Activated CD8-positive, alpha-beta memory T cell treated with anti-CD3 and anti-CD28 coated beads, Interleukin-2, amount 10 ng/mL, durations not matched to agents 7 days and 5 days (primary cell): Measurements from ENCODE around the gene LRBA. TPM values are rescaled to one million over a fixed set of nuclear protein-coding genes. Genes with fewer than 3 reads are reported as not detected.

ENCODE experiments used
- ATAC-seq: fragments of 150-1000 bp; cut with Tn5 transposase; one replicate; pipeline ENCODE4 v1.10.0; 2021; ENCODE audit warnings: moderate library complexity
- CTCF ChIA-PET: fragments of 350-600 bp; sonication (Branson Sonifier 250); formaldehyde crosslinking; loops from one replicate; lab custom pipeline; 2021; ENCODE audit warnings: antibody characterized with exemption; lab: Charles Lee
- DNase-seq: peaks from one replicate; pipeline ENCODE4 v3.0.0-alpha.2; 2020
- H3K27ac Mint-ChIP-seq: one replicate; pipeline ENCODE4 v1.8.0; 2021; ENCODE audit warnings: mild to moderate bottlenecking, mixed read lengths
- H3K27me3 Mint-ChIP-seq: one replicate; pipeline ENCODE4 v1.8.0; 2021; ENCODE audit warnings: mixed read lengths
- H3K36me3 Mint-ChIP-seq: one replicate; pipeline ENCODE4 v1.8.0; 2021; ENCODE audit warnings: mild to moderate bottlenecking, mixed read lengths
- H3K4me1 Mint-ChIP-seq: one replicate; pipeline ENCODE4 v1.8.0; 2021; ENCODE audit warnings: mixed read lengths
- H3K4me3 Mint-ChIP-seq: one replicate; pipeline ENCODE4 v1.8.0; 2021; ENCODE audit warnings: mild to moderate bottlenecking, moderate library complexity, mixed read lengths
- H3K9me3 Mint-ChIP-seq: one replicate; pipeline ENCODE4 v1.8.0; 2022; ENCODE audit warnings: low read depth, mixed read lengths
- total RNA-seq, 2 experiments: library from RNA; stranded (reverse); gene quantifications; one replicate each; pipeline ENCODE4 v1.2.3, GENCODE V29; 2021

The LRBA gene
- total RNA-seq, 2 experiments from 2014 or later = 59.2 to 60.2 TPM

DNA sequence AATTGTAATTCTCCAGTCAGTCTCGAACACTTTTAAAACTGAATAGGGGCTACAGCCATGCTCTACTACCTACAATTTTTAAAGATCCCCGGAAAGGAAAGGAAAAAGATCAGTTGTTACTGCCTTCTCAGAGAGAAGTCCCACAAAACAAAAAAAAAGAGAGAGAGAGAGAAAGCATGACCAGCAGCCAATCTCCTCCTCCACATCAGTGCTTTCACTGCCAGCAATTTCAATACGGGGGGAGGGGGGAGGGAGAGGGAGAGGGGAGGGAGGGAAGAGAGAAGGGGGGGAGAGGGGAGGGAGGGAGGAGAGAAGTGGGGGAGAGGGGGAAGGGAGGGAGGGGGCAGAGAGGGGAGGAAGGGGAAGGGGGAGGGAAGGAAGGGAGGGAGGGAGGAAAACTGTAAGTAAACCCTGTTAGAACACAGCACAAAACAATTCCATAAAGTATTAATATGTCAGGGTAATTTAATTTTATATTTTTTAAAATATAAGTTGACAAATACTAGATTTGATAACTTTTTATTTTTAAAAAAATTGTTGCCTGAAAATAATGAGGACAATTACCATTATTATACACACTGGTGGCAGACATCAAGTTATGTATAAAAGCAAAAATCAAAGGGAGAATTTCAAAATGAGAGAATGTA, 108.0 kb downstream of the LRBA start:
- no peak overlapping the region for H3K4me3 Mint-ChIP-seq
- H3K4me1 Mint-ChIP-seq = peaks cover 21% of the 10 kb centered on the region
- H3K27me3 Mint-ChIP-seq = no peaks in the 10 kb centered on the region
- DNase-seq (no peak), ATAC-seq (no peak)
- CTCF ChIA-PET = no interaction called here
- H3K36me3 Mint-ChIP-seq = peaks cover 75% of the 10 kb centered on the region
- H3K27ac Mint-ChIP-seq = no peak overlapping the region
- H3K9me3 Mint-ChIP-seq = peaks cover 11% of the 10 kb centered on the region

DNA sequence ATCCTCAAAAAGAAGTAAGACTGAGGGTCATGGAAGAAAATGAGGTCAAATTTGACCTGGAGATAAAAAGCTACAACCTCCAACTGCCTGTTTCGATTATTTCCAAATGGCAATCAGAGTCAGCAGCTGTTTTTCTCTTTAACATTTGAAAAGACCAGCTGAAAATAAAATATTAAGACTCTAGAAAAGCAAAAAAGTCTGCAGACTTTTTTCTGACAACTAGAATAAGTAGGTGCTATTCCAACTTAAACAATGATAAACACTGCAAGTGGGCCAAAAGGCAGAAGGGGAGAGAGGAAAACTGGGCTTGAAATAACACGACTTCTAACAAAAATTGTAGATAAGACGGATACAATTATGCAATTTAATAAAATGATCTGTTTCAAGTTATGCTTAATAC, 110.4 kb downstream of the LRBA start:
- H3K9me3 Mint-ChIP-seq = no peaks in the 10 kb centered on the region
- H3K27ac Mint-ChIP-seq = no peak overlapping the region
- CTCF ChIA-PET = no interaction called here
- no peak for DNase-seq
- ATAC-seq = no peak
- H3K27me3 Mint-ChIP-seq = no peaks in the 10 kb centered on the region
- peaks cover 17% of the 10 kb centered on the region for H3K4me1 Mint-ChIP-seq
- H3K4me3 Mint-ChIP-seq = no peak overlapping the region
- H3K36me3 Mint-ChIP-seq = peaks cover 61% of the 10 kb centered on the region

DNA sequence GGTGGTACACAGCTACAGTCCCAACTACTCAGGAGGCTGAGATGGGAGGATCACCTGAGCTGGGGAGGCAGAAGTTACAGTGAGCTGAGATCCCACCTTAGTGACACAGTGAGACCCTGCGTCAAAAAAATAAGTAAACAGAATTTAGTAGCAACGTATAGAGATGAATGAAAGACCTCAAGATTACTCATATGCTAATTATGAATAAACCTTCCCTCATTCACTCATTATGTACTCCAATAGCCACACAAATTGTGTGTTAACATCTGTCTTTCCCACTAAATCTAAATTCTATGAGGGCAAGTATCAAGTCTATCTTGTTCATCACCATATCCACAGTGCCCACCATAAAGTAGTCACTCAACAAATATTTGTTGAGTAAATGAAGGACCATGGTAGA, 111.5 kb downstream of the LRBA start:
- no peak for DNase-seq
- CTCF ChIA-PET = interaction anchor here (1.8 kb wide), 1 partner anchor 37 kb away, joined by 4 read pairs; no protein-coding TSS in a partner anchor
- Mint-ChIP-seq H3K4me1 (peaks cover 8% of the 10 kb centered on the region), H3K36me3 (peaks cover 58% of the 10 kb centered on the region), H3K4me3 (no peak overlapping the region), H3K27me3 (no peaks in the 10 kb centered on the region), H3K27ac (no peak overlapping the region), H3K9me3 (no peaks in the 10 kb centered on the region)
- ATAC-seq = no peak

GRCh38 chr4:150896497-150896896, 118.6 kb downstream of the LRBA start:
- Mint-ChIP-seq H3K4me3 (no peak overlapping the region), H3K27ac (no peak overlapping the region), H3K4me1 (no peaks in the 10 kb centered on the region), H3K36me3 (peaks cover 45% of the 10 kb centered on the region), H3K27me3 (no peaks in the 10 kb centered on the region), H3K9me3 (no peaks in the 10 kb centered on the region)
- ATAC-seq (no peak), DNase-seq (no peak)
- CTCF ChIA-PET = interaction anchor here (0.7 to 1.2 kb wide), 2 partner anchors 8 to 599 kb away, joined by 3 read pairs; no protein-coding TSS in a partner anchor

- ATAC-seq = no peak
Measured at GRCh38 chr4:150890246-150890645, 124.8 kb downstream of the LRBA start.

DNA sequence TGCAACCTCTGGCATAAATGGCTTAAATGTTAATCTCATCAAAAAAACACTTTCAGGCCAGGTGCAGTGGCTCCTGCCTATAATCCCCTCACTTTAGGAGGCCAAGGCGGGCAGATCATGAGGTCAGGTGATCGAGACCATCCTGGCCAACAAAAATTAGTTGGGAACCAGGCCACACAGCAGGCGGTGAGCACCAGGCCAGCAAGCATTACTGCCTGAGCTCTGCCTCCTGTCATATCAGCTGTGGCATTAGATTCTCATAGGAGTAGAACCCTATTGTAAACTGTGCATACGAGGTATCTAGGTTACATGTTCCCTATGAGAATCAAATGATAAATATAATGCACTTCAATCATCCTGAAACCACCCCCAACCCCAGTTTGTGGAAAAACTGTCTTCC, 125.8 kb downstream of the LRBA start:
- H3K9me3 Mint-ChIP-seq = no peaks in the 10 kb centered on the region
- CTCF ChIA-PET = interaction anchor here (1.5 kb wide), 1 partner anchor 26 kb away, joined by 4 read pairs; no protein-coding TSS in a partner anchor
- no peaks in the 10 kb centered on the region for H3K27me3 Mint-ChIP-seq
- no peak overlapping the region for H3K4me3 Mint-ChIP-seq
- no peak overlapping the region for H3K27ac Mint-ChIP-seq
- DNase-seq (no peak), ATAC-seq (no peak)
- H3K36me3 Mint-ChIP-seq = peaks cover 33% of the 10 kb centered on the region
- peaks cover 25% of the 10 kb centered on the region for H3K4me1 Mint-ChIP-seq

More at GRCh38 chr4:150890246-150890645, 124.8 kb downstream of the LRBA start:
- peaks cover 36% of the 10 kb centered on the region for H3K36me3 Mint-ChIP-seq
- H3K27me3 Mint-ChIP-seq = no peaks in the 10 kb centered on the region
- no peak overlapping the region for H3K4me3 Mint-ChIP-seq
- CTCF ChIA-PET = no interaction called here
- no peaks in the 10 kb centered on the region for H3K9me3 Mint-ChIP-seq
- no peak overlapping the region for H3K27ac Mint-ChIP-seq
- H3K4me1 Mint-ChIP-seq = peaks cover 19% of the 10 kb centered on the region
- no peak for DNase-seq

DNA sequence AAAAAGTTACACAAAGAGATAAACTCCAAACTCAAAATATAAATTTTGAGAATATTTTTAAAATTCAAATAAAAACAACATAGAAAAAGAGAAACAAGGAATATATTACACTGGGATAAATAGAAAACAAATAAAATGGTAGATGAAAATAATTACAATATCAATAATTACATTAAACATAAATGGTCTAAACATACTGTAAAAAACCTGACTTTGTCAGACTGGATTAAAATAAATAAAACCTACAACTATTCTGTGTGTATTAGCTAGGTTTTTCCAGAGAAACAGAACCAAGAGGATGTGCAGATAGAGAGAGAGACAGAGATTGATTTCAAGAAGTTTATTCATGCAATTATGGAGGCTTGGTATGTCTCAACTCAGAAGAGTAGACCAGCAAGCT, 126.5 kb downstream of the LRBA start:
- Mint-ChIP-seq H3K9me3 (no peaks in the 10 kb centered on the region), H3K36me3 (peaks cover 29% of the 10 kb centered on the region), H3K4me1 (peaks cover 29% of the 10 kb centered on the region), H3K27ac (no peak overlapping the region), H3K27me3 (no peaks in the 10 kb centered on the region), H3K4me3 (no peak overlapping the region)
- ATAC-seq (no peak), DNase-seq (no peak)
- CTCF ChIA-PET = interaction anchor here (0.8 to 1.5 kb wide), 2 partner anchors 8 to 26 kb away, joined by 3 to 4 read pairs; no protein-coding TSS in a partner anchor

DNA sequence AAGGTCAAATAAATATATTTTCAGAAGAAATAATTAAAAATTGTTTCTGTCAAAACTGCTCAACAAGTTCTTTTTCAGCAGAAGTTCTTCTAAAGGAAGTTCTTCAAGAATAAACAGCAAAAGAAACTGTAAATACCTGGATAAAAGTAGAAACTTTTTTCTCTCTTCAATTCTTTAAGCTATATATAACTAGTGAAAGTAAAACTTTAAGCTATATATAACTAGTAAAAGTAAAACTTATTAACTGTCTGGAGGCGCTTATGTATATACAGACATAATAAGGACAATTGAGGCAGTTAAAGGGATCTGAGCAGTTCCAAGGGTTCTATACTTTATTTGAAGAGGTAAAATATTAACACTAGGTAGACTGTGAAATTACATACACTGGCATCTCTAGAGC, 126.9 kb downstream of the LRBA start:
- Mint-ChIP-seq H3K36me3 (peaks cover 28% of the 10 kb centered on the region), H3K27me3 (no peaks in the 10 kb centered on the region), H3K4me1 (peaks cover 29% of the 10 kb centered on the region), H3K4me3 (no peak overlapping the region), H3K27ac (no peak overlapping the region), H3K9me3 (no peaks in the 10 kb centered on the region)
- CTCF ChIA-PET = interaction anchor here (0.8 to 1.5 kb wide), 2 partner anchors 8 to 27 kb away, joined by 3 to 4 read pairs; no protein-coding TSS in a partner anchor
- no peak for ATAC-seq
- DNase-seq = no peak

DNA sequence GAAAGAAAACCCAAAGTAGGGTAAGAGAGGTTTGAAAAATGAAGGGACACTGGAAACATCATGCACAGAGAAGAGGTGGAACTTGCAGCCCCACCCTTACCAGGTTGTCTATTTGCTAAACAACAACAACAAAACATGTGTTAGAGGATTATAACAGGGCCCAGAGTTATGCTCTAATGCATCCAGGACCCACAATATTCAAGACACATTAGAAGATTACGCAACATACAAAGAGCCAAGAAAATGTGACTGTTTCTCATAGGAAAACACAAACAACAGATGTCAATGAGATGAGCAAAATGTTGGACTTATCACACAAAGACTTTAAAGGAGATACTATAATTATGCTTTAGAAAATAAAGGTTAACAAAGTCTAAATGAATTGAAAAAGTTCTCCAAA, 128.5 kb downstream of the LRBA start:
- Mint-ChIP-seq H3K9me3 (no peaks in the 10 kb centered on the region), H3K4me3 (no peak overlapping the region), H3K4me1 (peaks cover 29% of the 10 kb centered on the region), H3K27me3 (no peaks in the 10 kb centered on the region), H3K36me3 (peaks cover 21% of the 10 kb centered on the region), H3K27ac (no peak overlapping the region)
- CTCF ChIA-PET = no interaction called here
- DNase-seq = no peak
- no peak for ATAC-seq

- H3K9me3 Mint-ChIP-seq = no peaks in the 10 kb centered on the region
- CTCF ChIA-PET = no interaction called here
- H3K27ac Mint-ChIP-seq = peak overlapping the region; percentile 8
- peaks cover 35% of the 10 kb centered on the region for H3K36me3 Mint-ChIP-seq
- H3K27me3 Mint-ChIP-seq = no peaks in the 10 kb centered on the region
- DNase-seq (no peak), ATAC-seq (no peak)
- no peak overlapping the region for H3K4me3 Mint-ChIP-seq
- H3K4me1 Mint-ChIP-seq = peaks cover 22% of the 10 kb centered on the region
Measured at GRCh38 chr4:150884625-150885024, 130.5 kb downstream of the LRBA start.

GRCh38 chr4:150875367-150875766, 139.7 kb downstream of the LRBA start:
- DNase-seq (no peak), ATAC-seq (no peak)
- H3K4me1 Mint-ChIP-seq = no peaks in the 10 kb centered on the region
- no peak overlapping the region for H3K4me3 Mint-ChIP-seq
- H3K27ac Mint-ChIP-seq = no peak overlapping the region
- H3K9me3 Mint-ChIP-seq = peaks cover 3% of the 10 kb centered on the region
- H3K36me3 Mint-ChIP-seq = peaks cover 43% of the 10 kb centered on the region
- CTCF ChIA-PET = interaction anchor here (1.6 to 1.9 kb wide), 2 partner anchors 8 to 86 kb away, joined by 3 to 9 read pairs; no protein-coding TSS in a partner anchor
- H3K27me3 Mint-ChIP-seq = no peaks in the 10 kb centered on the region

DNA sequence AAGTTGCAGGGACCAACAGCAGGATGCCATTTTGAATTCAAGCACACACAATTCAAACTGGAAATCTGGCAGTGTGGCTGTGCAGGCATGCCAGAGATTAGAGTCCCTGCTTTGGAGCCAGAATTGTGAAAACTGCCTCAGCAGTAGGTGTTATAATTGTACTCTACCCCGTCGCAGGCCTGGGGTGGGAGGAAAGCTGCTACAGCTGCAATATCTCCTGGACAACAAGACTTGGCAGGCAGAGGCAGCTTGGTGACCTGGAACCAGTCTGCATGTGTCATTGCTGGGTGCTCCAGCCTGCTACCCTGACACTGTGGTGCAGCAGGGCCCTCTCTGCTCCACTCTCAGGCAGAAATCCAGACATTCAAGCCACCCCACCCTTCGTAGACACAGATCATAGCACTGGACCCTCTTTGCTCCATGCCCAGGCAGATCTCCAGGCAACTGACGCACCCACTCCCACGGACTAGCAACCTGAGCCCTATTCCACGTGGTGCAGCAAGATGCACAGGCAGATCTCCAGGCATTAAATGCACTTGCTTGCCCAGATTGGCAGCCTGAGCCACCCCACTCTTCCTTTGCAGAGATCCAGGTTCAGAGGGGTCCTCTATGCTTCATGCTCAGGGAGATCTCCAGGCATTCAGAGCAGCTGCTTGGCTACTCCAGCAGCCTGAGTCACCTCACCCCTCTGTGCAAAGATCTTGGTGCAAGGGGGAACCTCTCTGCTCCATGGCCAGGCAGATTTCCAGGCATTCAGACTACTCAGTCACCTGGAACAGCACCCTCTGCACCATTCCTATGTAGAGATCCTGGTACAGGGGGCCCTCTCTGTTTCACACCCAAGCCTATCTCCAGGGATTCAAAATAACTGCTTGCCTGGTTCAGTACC, 140.5 kb downstream of the LRBA start:
- H3K36me3 Mint-ChIP-seq = peaks cover 36% of the 10 kb centered on the region
- no peak for DNase-seq
- H3K4me3 Mint-ChIP-seq = no peak overlapping the region
- CTCF ChIA-PET = no interaction called here
- H3K9me3 Mint-ChIP-seq = peaks cover 3% of the 10 kb centered on the region
- no peaks in the 10 kb centered on the region for H3K27me3 Mint-ChIP-seq
- no peaks in the 10 kb centered on the region for H3K4me1 Mint-ChIP-seq
- ATAC-seq = no peak
- H3K27ac Mint-ChIP-seq = no peak overlapping the region

DNA sequence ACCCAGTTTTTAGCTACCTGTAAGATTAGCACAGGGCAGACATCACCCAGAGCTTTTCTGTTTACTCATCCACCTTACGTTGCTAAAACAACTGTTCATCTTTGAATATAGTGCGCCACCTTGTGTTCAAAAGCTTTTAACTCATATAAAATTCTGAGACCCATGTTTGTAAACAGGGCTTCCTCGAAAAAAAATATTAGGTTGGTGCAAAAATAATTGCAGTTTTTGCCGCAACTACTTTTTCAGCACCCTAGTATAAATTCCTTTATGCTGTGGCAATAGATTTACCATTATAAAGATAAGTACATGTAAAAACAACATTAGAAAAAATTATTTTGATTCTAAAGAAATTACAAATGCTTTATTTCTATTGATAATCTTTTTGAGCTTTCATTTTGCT, 147.9 kb downstream of the LRBA start:
- no peak for DNase-seq

More for the DNA sequence above, 147.9 kb downstream of the LRBA start:
- Mint-ChIP-seq H3K4me3 (no peak overlapping the region), H3K27ac (no peak overlapping the region), H3K4me1 (peaks cover 2% of the 10 kb centered on the region), H3K36me3 (peaks cover 4% of the 10 kb centered on the region), H3K27me3 (no peaks in the 10 kb centered on the region), H3K9me3 (no peaks in the 10 kb centered on the region)
- CTCF ChIA-PET = interaction anchor here (0.5 to 3.9 kb wide), 24 partner anchors 9 to 886 kb away, joined by 3 to 40 read pairs (median 3); no protein-coding TSS in a partner anchor
- ATAC-seq = peak; percentile 82
